HepG2 (cell line): Measurements from ENCODE around the gene ARPIN. TPM values are rescaled to one million over a fixed set of nuclear protein-coding genes. Genes with fewer than 3 reads are reported as not detected.

ENCODE experiments used
- ATAC-seq: fragments of 200-7000 bp; cut with Tn5 transposase; 3 replicates; pipeline ENCODE4 v1.9.1; 2020; ENCODE audit warnings: mild to moderate bottlenecking, moderate library complexity
- BruUV-seq: library from RNA; stranded (reverse); fragments of 400-500 nt; replicated peaks from 2 replicates; lab custom pipeline; 2021; lab: Mats Ljungman, UMichigan
- CTCF ChIA-PET: fragments of 300-600 bp; formaldehyde crosslinking; extraction: SDS; loops from one replicate; lab custom pipeline; 2021; ENCODE audit warnings: low total read pairs, inconsistent platforms, low intra/inter-chr PET ratio; lab: Yijun Ruan, JAX
- POLR2A ChIA-PET: fragments of 350-600 bp; sonication (Branson Sonifier 250); formaldehyde crosslinking; loops from one replicate; lab custom pipeline; 2020; ENCODE audit warnings: antibody characterized with exemption, inconsistent platforms; lab: Yijun Ruan, JAX
- DNase-seq: peaks from one replicate; pipeline ENCODE4 v3.0.0-alpha.2; 2015; ENCODE audit warnings: low spot score
- FAIRE-seq: peaks from 3 replicates; lab custom pipeline; 2011; peaks lifted over from hg19 to GRCh38; lab: Jason Lieb, UNC
- H2AFZ ChIP-seq: one replicate; pipeline ENCODE4 v1.6.1; 2011; ENCODE audit warnings: low read length, inconsistent platforms
- H3K27ac ChIP-seq: fragments of 300-600 bp; 3 replicates; pipeline ENCODE4 v1.8.0; 2011; ENCODE audit warnings: mixed run types, mild to moderate bottlenecking, mixed read lengths, low read length, inconsistent platforms; ENCODE audit not compliant: insufficient read depth; ENCODE audit errors: extremely low read length
- H3K27me3 ChIP-seq, 2 experiments: fragments of 200-600 bp in 1 of 2; 2 replicates in 1 of 2; 3 replicates in 1 of 2; pipeline versions ENCODE4 v1.6.0 to v1.8.0; 2011; ENCODE audit warnings: low read length in 2 of 2, mild to moderate bottlenecking in 2 of 2, moderate library complexity in 2 of 2, inconsistent platforms in 1 of 2; ENCODE audit not compliant: insufficient read depth in 2 of 2, control insufficient read depth in 1 of 2
- H3K36me3 ChIP-seq, 2 experiments: fragments of 200-600 bp in 1 of 2; replicated peaks in 1 of 2; 2 replicates in 1 of 2; 3 replicates in 1 of 2; pipeline versions ENCODE4 v1.5.1 to v1.8.0; 2011; ENCODE audit warnings: low read length in 2 of 2, inconsistent platforms in 1 of 2; ENCODE audit not compliant: insufficient read depth in 2 of 2, control insufficient read depth in 1 of 2
- H3K4me1 ChIP-seq: 2 replicates; pipeline ENCODE4 v1.5.1; 2012; ENCODE audit warnings: low read length, inconsistent platforms; ENCODE audit not compliant: insufficient read depth
- H3K4me2 ChIP-seq: 2 replicates; pipeline ENCODE4 v1.6.0; 2011; ENCODE audit warnings: low read depth, low read length, inconsistent platforms
- H3K4me3 ChIP-seq, 3 experiments: fragments of 200-600 bp in 1 of 3; sonication (generic), shearing (Covaris generic) in 1 of 3; replicated peaks in 1 of 3; 2 replicates each; pipeline ENCODE4 v1.5.1; 2011 to 2016; ENCODE audit warnings: low read length in 3 of 3, inconsistent platforms in 2 of 3, low read depth in 2 of 3, mild to moderate bottlenecking in 2 of 3, control low read depth in 1 of 3, mixed read lengths in 1 of 3; ENCODE audit not compliant: insufficient read depth in 1 of 3
- H3K79me2 ChIP-seq: one replicate; pipeline ENCODE4 v1.6.1; 2011; ENCODE audit warnings: low read length, inconsistent platforms; ENCODE audit not compliant: insufficient read depth
- H3K9ac ChIP-seq: 2 replicates; pipeline ENCODE4 v1.6.0; 2011; ENCODE audit warnings: mild to moderate bottlenecking, low read depth, low read length, inconsistent platforms; ENCODE audit not compliant: insufficient read depth
- H3K9me3 ChIP-seq: 2 replicates; pipeline ENCODE4 v1.5.1; 2012; ENCODE audit warnings: mild to moderate bottlenecking, low read length
- H4K20me1 ChIP-seq: 2 replicates; pipeline ENCODE4 v1.6.0; 2011; ENCODE audit warnings: inconsistent platforms, mild to moderate bottlenecking, low read length, moderate library complexity; ENCODE audit not compliant: insufficient read depth
- DMTF1 ChIP-seq: sonication (generic); formaldehyde crosslinking; IDR thresholded peaks from 2 replicates; pipeline ENCODE4 v1.4.0; 2020; ENCODE audit warnings: mild to moderate bottlenecking, missing genetic modification reagents
- FOSL2 ChIP-seq: sonication (generic); formaldehyde crosslinking; IDR thresholded peaks from 2 replicates; pipeline ENCODE4 v1.4.0; 2020; ENCODE audit warnings: missing genetic modification reagents
- FUBP1 ChIP-seq: sonication (generic); formaldehyde crosslinking; IDR thresholded peaks from 2 replicates; pipeline ENCODE4 v1.5.1; 2020; ENCODE audit warnings: missing genetic modification reagents, mild to moderate bottlenecking, borderline replicate concordance
- YY1 ChIP-seq: IDR thresholded peaks from 2 replicates; pipeline ENCODE4 v1.6.1; 2011; ENCODE audit warnings: low read length, low read depth, moderate library complexity, mild to moderate bottlenecking; ENCODE audit not compliant: insufficient read depth, insufficient replicate concordance
- ZNF576 ChIP-seq: sonication (generic); formaldehyde crosslinking; IDR thresholded peaks from 2 replicates; pipeline ENCODE4 v1.4.0; 2020; ENCODE audit warnings: mild to moderate bottlenecking, missing genetic modification reagents
- ZNF597 ChIP-seq: sonication (generic); formaldehyde crosslinking; IDR thresholded peaks from 2 replicates; pipeline ENCODE4 v1.5.0; 2020; ENCODE audit warnings: missing genetic modification reagents
- ZNF883 ChIP-seq: sonication (generic); formaldehyde crosslinking; IDR thresholded peaks from 2 replicates; pipeline ENCODE4 v1.5.1; 2020; ENCODE audit warnings: mild to moderate bottlenecking, missing genetic modification reagents; ENCODE audit errors: not compliant biosample characterization
- ZSCAN20 ChIP-seq: sonication (generic); formaldehyde crosslinking; IDR thresholded peaks from 2 replicates; pipeline ENCODE4 v1.4.0; 2020; ENCODE audit warnings: missing genetic modification reagents, mild to moderate bottlenecking, borderline replicate concordance
- WGBS: methylation state at CpG from one replicate; pipeline ENCODE4 v1.1.6; 2017; ENCODE audit warnings: low lambda C conversion rate; 5-methylcytosine and 5-hydroxymethylcytosine counted together
- in situ Hi-C: cut with HindIII; loops from 2 replicates; pipeline ENCODE4 v1.10.0; 2017; ENCODE audit warnings: low pct_unique_long_range_greater_than_20kb; ENCODE audit not compliant: extremely low pct_ligation_motif_present
- intact Hi-C: fragments of 100-400 bp; cut with micrococcal nuclease; formaldehyde crosslinking; loops from one replicate; pipeline ENCODE4 v1.10.0; 2022; ENCODE audit not compliant: unreplicated experiment
- polyA plus RNA-seq, 8 experiments: library from polyadenylated mRNA; depleted of rRNA in 3 of 8; stranded (reverse) in 7 of 8; unstranded in 1 of 8; fragments of >200 nt; fragmentation: Illumina TruSeq in 4 of 8; extraction: Trizol in 4 of 8; gene quantifications; 2 replicates each; pipeline versions ENCODE4 v1.2.1 to v1.2.3, GENCODE V29; 2011 to 2016; ENCODE audit warnings: low read depth in 4 of 8, missing spikeins in 1 of 8, mixed read lengths in 1 of 8; ENCODE audit not compliant: insufficient read depth in 1 of 8
- total RNA-seq, 5 experiments: library from RNA; depleted of rRNA; stranded (reverse); fragments of >200 nt; fragmentation: Illumina TruSeq; extraction: Trizol; gene quantifications; 2 replicates each; pipeline ENCODE4 v1.2.3, GENCODE V29; 2016; ENCODE audit warnings: low read depth in 1 of 5

ARPIN gene
- total and polyA plus RNA-seq, 2 of the 13 experiments (the other 11 are each of a cell fraction or from before 2014, with no cell fraction given) = 2.8 to 5.0 TPM

- no TSS peak for BruUV-seq
- intact Hi-C loops (no loop called here), in situ Hi-C loops (no loop called here)
- Histone ChIP-seq H3K27me3 (no peaks in the 10 kb centered on the region; a peak in 1 of 5 replicates), H3K9me3 (no peaks in the 10 kb centered on the region), H3K9ac (peak overlapping the region; percentile 87), H2AFZ (no peak overlapping the region), H3K4me2 (peak overlapping the region; percentile 91), H3K4me3 (peak overlapping the region; percentile 81 to 89 (median 89)), H3K79me2 (peaks cover 15% of the 10 kb centered on the region), H3K27ac (peak overlapping the region; percentile 88), H4K20me1 (no peaks in the 10 kb centered on the region), H3K36me3 (peaks cover 5 to 10% of the 10 kb centered on the region in 2 experiments; a peak in 4 of 5 replicates), H3K4me1 (peaks cover 15% of the 10 kb centered on the region; the same call in 1 of the 2 replicates)
- 19% methylated on average over 6 of the region's 6 CpGs for WGBS
- TF ChIP-seq FUBP1 (CRISPR knock-in tag) = no peak
- no peak for TF ChIP-seq YY1
- no peak for TF ChIP-seq ZNF883 (CRISPR knock-in tag)
- no peak for TF ChIP-seq ZSCAN20 (CRISPR knock-in tag)
- TF ChIP-seq FOSL2 (CRISPR knock-in tag) = no peak
- no peak for TF ChIP-seq ZNF576
- no peak for TF ChIP-seq ZNF597
- no peak for TF ChIP-seq DMTF1
- POLR2A ChIA-PET = no interaction called here
- DNase-seq (no peak), FAIRE-seq (no peak), ATAC-seq (no peak)
- CTCF ChIA-PET = no interaction called here
These were observed 19.7 kb downstream of the ARPIN start for GRCh38 chr15:89893027-89893426.
